ENCODE measurements around the gene ADAMTS12.

GRCh38 chr5:33537240-33537639, 354.6 kb downstream of the ADAMTS12 start:
- no peak for TF ChIP-seq CTCF (conservative IDR thresholded peaks at IDR 0.05; ENCODE audit: low read length)
- TF ChIP-seq EZH2phosphoT487 (IDR thresholded peaks at IDR 0.05; ENCODE audit: borderline replicate concordance, low read depth, low read length) = no peak

Measured in OCI-LY7 (cell line).